Measurements from ENCODE around the gene PPM1M. TPM values are rescaled to one million over a fixed set of nuclear protein-coding genes. Genes with fewer than 3 reads are reported as not detected.

The PPM1M gene
- total RNA-seq, 1 donor from 2014 or later, result 6.9 TPM

DNA sequence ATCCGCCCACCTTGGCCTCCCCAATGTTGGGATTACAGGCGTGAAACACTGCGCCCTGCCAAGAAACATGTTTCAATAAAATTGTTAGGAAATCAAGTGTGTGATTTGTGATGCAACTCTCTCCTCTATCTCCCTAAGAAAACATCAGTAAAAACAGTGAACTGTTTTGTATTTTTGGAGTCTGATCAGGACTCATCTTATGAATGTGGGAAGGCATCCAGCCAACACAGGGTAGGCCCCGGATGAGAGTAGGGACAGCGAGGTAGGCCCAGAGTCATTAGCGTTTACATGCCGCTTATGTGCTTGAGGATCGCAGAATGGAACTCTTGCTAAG, 41.2 kb downstream of the PPM1M start:
- TF ChIP-seq, protein P1, sequence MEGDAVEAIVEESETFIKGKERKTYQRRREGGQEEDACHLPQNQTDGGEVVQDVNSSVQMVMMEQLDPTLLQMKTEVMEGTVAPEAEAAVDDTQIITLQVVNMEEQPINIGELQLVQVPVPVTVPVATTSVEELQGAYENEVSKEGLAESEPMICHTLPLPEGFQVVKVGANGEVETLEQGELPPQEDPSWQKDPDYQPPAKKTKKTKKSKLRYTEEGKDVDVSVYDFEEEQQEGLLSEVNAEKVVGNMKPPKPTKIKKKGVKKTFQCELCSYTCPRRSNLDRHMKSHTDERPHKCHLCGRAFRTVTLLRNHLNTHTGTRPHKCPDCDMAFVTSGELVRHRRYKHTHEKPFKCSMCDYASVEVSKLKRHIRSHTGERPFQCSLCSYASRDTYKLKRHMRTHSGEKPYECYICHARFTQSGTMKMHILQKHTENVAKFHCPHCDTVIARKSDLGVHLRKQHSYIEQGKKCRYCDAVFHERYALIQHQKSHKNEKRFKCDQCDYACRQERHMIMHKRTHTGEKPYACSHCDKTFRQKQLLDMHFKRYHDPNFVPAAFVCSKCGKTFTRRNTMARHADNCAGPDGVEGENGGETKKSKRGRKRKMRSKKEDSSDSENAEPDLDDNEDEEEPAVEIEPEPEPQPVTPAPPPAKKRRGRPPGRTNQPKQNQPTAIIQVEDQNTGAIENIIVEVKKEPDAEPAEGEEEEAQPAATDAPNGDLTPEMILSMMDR (conservative IDR thresholded peaks at IDR 0.05; ENCODE audit: low read depth, low read length), result no peak
- peak; percentile 55 for DNase-seq (ENCODE audit: low read depth)
- H3K4me3 ChIP-seq (ENCODE audit: low read depth, low read length), result peak overlapping the region; percentile 93

DNA sequence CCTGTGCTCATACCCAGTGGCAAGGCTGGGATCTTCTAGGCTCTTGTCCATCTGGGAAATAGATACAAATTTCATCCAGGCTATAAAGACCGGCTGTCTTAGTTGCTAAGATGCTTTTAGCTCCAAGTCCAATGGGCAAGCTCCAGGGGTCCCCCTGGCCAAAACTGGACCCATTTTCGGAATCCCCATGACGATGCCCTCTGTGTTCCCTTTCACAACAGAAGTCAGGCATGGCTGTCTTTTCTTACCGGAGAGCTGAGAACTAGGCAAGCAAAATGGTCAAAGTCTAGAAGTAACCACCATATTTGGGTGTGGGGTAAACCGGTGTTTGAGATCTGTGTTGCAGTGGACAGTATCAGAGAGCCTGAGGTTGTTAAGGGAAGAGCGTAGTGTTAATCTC, 43.1 kb downstream of the PPM1M start:
- TF ChIP-seq, protein P1 (conservative IDR thresholded peaks at IDR 0.05; ENCODE audit: low read depth, low read length), result no peak
- no peak for DNase-seq (ENCODE audit: low read depth)
- peak overlapping the region; percentile 93 for H3K4me3 ChIP-seq (ENCODE audit: low read depth, low read length)

DNA sequence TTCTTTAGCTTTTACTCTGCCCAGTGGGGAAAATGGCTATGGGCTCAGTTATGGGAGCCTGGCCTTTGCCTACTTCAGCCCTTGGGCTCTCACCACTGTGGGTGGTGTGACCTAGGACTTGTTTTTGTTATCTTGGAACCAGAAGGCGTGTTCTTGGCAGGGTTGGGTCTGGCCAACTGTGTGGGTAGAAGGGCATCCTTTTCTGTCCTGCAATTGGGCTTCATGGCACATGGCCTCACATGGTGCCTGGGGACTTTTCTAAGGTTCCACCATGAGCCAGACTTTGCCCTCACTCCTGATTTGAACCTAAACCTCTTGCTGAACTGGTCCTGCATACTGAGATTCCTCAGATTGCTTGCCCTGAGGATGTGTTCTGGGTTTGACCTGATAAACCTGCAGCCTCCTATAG, 43.8 kb downstream of the PPM1M start:
- TF ChIP-seq, protein P1 (conservative IDR thresholded peaks at IDR 0.05; ENCODE audit: low read depth, low read length), result no peak
- no peak for DNase-seq (ENCODE audit: low read depth)
- H3K4me3 ChIP-seq (ENCODE audit: low read depth, low read length), result no peak overlapping the region

DNA sequence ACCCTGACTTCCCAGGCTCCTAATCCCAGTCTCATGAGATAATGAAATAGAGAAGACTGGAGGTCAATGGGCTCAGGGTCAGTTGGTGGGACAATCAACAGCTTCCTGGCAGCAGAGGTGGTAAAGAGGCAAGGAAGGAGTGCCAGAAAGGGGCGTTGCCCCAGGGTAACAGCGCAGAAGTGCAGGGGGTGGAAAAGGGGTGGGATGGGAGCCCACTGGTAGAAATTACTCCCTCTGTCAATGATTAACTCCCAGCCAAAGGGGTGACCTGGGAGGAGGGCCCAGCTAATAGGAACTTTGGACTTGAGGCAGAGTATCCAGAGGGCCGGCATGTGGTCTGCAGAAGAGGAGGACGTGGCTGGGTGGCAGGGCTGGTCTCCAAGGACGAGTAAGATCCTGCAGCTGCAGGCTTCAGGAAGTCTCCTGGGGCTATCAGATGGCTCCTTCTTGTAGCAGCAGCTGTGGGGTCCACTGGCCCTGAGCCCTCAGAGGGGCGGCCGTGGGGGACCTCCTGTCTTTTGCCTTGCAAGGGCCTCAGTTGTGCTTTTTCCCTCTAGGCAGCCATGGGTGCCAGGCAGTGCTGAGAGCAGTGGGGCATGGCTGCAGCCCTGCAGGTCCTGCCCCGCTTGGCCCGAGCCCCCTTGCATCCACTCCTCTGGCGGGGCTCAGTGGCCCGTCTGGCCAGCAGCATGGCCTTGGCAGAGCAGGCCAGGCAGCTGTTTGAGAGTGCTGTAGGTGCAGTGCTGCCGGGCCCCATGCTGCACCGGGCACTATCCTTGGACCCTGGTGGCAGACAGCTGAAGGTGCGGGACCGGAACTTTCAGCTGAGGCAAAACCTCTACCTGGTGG, 44.4 kb downstream of the PPM1M start:
- DNase-seq (ENCODE audit: low read depth), result no peak
- TF ChIP-seq, protein P1 (conservative IDR thresholded peaks at IDR 0.05; ENCODE audit: low read depth, low read length), result peak; percentile 27
- H3K4me3 ChIP-seq (ENCODE audit: low read depth, low read length), result no peak overlapping the region

DNA sequence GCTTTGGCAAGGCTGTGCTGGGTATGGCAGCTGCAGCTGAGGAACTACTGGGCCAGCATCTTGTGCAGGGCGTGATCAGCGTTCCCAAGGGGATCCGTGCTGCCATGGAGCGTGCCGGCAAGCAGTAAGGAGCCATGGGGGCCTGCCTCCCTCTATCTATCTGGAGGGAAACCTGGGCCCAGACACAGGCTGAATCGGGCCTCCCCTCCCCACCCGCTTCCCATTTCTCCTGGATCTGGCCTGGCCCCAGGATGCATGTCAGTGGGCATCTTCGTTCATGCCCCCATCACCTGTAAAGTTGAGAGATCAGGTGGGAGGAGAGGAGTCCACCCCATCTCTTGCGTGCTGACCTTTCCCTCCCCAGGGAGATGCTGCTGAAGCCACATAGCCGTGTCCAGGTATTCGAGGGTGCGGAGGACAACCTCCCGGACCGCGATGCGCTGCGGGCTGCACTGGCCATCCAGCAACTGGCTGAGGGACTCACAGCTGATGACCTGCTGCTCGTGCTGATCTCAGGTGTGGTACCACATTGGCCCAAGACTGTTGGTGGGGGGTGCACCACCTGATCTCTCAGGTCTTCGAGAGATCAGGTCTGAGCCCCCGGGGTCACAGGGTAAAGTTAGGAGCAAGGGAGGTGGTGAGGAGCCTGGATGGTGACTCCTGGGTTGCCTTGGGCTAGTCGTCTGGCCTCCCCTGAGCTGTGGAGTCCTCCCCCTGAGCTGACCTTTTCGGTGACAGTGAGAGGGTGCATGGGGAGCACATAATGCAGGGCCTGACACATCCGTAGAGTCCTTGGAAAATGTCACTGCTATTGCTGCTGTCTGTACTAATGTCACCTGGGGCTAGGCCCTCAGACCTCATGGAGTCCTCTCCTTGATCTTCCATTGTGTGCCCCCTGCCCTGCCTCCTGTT, 45.3 kb downstream of the PPM1M start:
- TF ChIP-seq, protein P1 (conservative IDR thresholded peaks at IDR 0.05; ENCODE audit: low read depth, low read length), result no peak
- no peak for DNase-seq (ENCODE audit: low read depth)
- H3K4me3 ChIP-seq (ENCODE audit: low read depth, low read length), result no peak overlapping the region

DNA sequence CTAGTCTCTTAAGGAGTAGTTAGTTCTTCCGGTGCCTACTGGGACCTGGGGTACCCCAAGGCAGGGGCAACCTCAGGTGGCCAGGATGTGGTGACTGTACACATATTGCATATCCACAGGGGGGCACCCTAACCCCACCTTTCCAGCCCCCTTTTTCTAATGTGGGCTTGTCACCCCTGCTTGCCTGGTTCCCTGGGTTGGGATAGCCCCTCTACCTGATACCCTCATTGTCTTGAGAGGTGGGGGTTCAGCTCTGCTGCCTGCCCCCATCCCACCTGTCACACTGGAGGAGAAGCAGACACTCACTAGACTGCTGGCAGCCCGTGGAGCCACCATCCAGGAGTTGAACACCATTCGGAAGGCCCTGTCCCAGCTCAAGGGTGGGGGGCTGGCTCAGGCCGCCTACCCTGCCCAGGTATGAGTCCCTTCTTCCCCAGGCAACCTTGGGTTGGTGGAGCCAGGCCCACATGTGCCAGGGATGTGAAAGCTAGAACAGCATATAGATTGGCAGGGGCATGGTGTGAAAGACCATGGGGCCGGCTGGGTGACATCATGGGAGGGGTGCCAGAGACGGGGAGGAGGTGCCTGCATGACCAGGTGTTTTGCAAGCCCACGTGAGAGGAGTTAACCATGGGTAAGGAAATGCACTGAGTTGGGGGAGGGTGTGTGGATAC, 46.1 kb downstream of the PPM1M start:
- TF ChIP-seq, protein P1 (conservative IDR thresholded peaks at IDR 0.05; ENCODE audit: low read depth, low read length), result peak; percentile 65
- DNase-seq (ENCODE audit: low read depth), result no peak
- no peak overlapping the region for H3K4me3 ChIP-seq (ENCODE audit: low read depth, low read length)

Data from epithelial cell of proximal tubule (primary cell).